HCT116 (cell line): Measurements from ENCODE around the gene FBLN7. TPM values are rescaled to one million over a fixed set of nuclear protein-coding genes. Genes with fewer than 3 reads are reported as not detected.

Source experiments
- ATAC-seq: fragments of 200-7000 bp; cut with Tn5 transposase; 2 replicates; pipeline ENCODE4 v1.9.1; 2020; ENCODE audit warnings: mild to moderate bottlenecking, moderate library complexity
- BruUV-seq: library from RNA; stranded (reverse); fragments of 400-500 nt; replicated peaks from 2 replicates; lab custom pipeline; 2021; lab: Mats Ljungman, UMichigan
- CTCF ChIA-PET: fragments of 300-600 bp; sonication (Branson Sonifier 250); formaldehyde crosslinking; loops from one replicate; lab custom pipeline; 2021; ENCODE audit warnings: antibody characterized with exemption; lab: Charles Lee
- POLR2A ChIA-PET: fragments of 300-600, 350-600 bp; sonication (Branson Sonifier 250); formaldehyde crosslinking; loops from one replicate; lab custom pipeline; 2021; ENCODE audit warnings: antibody characterized with exemption; lab: Charles Lee
- RAD21 ChIA-PET, 2 experiments: fragments of 300-600 bp; sonication (Branson Sonifier 250); formaldehyde crosslinking; loops; one replicate each; lab custom pipeline; 2023; ENCODE audit warnings: low total read pairs in 2 of 2; ENCODE audit not compliant: uncharacterized antibody in 2 of 2, unreplicated experiment in 2 of 2, low non-redundant PET in 1 of 2; lab: Charles Lee
- DNase-seq: peaks from one replicate; pipeline ENCODE4 v3.0.0-alpha.2; 2010; ENCODE audit warnings: low read depth, low spot score
- H2AFZ ChIP-seq: fragments of 200-600 bp; shearing (Covaris generic), sonication (generic); 2 replicates; pipeline ENCODE4 v1.6.1; 2017; ENCODE audit warnings: low read depth, mixed run types, mixed read lengths, antibody characterized with exemption, low read length; ENCODE audit not compliant: poor library complexity, severe bottlenecking
- H3K27ac ChIP-seq: 2 replicates; pipeline ENCODE4 v1.5.1; 2012; ENCODE audit warnings: low read depth, low read length
- H3K27me3 ChIP-seq: fragments of 200-600 bp; sonication (generic); 2 replicates; pipeline ENCODE4 v1.6.1; 2016; ENCODE audit warnings: mixed run types, low read length, mixed read lengths; ENCODE audit not compliant: insufficient read depth
- H3K36me3 ChIP-seq, 2 experiments: fragments of 200-500 bp in 1 of 2; fragments of 200-600 bp in 1 of 2; sonication (Bioruptor generic) in 1 of 2; sonication (generic) in 1 of 2; 2 replicates each; pipeline versions ENCODE4 v1.5.1 to v1.6.1; 2014 to 2016; ENCODE audit warnings: low read length in 2 of 2, inconsistent platforms in 1 of 2, mixed read lengths in 1 of 2, mixed run types in 1 of 2; ENCODE audit not compliant: insufficient read depth in 2 of 2, control insufficient read depth in 1 of 2
- H3K4me1 ChIP-seq, 2 experiments: fragments of 200-600 bp in 1 of 2; sonication (generic) in 1 of 2; 2 replicates each; pipeline versions ENCODE4 v1.5.1 to v1.6.1; 2012 to 2017; ENCODE audit warnings: low read length in 2 of 2, inconsistent platforms in 1 of 2, mild to moderate bottlenecking in 1 of 2, mixed read lengths in 1 of 2, mixed run types in 1 of 2, moderate library complexity in 1 of 2; ENCODE audit not compliant: insufficient read depth in 2 of 2, control insufficient read depth in 1 of 2
- H3K4me2 ChIP-seq: fragments of 200-600 bp; sonication (generic); 2 replicates; pipeline ENCODE4 v1.6.1; 2017; ENCODE audit warnings: mixed run types, low read length, mixed read lengths
- H3K4me3 ChIP-seq, 2 experiments: fragments of 200-600 bp in 1 of 2; sonication (generic) in 1 of 2; replicated peaks in 1 of 2; 2 replicates each; pipeline ENCODE4 v1.5.1; 2011 to 2016; ENCODE audit warnings: low read length in 2 of 2, control low read depth in 1 of 2, low read depth in 1 of 2, mild to moderate bottlenecking in 1 of 2, mixed read lengths in 1 of 2, mixed run types in 1 of 2
- H3K79me2 ChIP-seq: fragments of 200-600 bp; sonication (generic); 2 replicates; pipeline ENCODE4 v1.6.1; 2017; ENCODE audit warnings: mild to moderate bottlenecking, mixed run types, low read length, moderate library complexity, mixed read lengths; ENCODE audit not compliant: insufficient read depth
- H3K9ac ChIP-seq: fragments of 200-600 bp; sonication (generic); 2 replicates; pipeline ENCODE4 v1.6.1; 2016; ENCODE audit warnings: low read length, mixed read lengths
- H3K9me2 ChIP-seq: fragments of 200-600 bp; sonication (generic), shearing (Covaris generic); 2 replicates; pipeline ENCODE4 v1.6.1; 2017; ENCODE audit warnings: mixed run types, mild to moderate bottlenecking, moderate library complexity; ENCODE audit not compliant: insufficient read depth
- H3K9me3 ChIP-seq, 2 experiments: fragments of 200-500 bp in 1 of 2; fragments of 200-600 bp in 1 of 2; sonication (Bioruptor generic) in 1 of 2; sonication (generic) in 1 of 2; 2 replicates each; pipeline ENCODE4 v1.6.1; 2014 to 2017; ENCODE audit warnings: low read length in 2 of 2, mixed read lengths in 2 of 2, inconsistent platforms in 1 of 2, low read depth in 1 of 2, mild to moderate bottlenecking in 1 of 2, mixed run types in 1 of 2, moderate library complexity in 1 of 2; ENCODE audit not compliant: control insufficient read depth in 1 of 2, insufficient read depth in 1 of 2
- H4K20me1 ChIP-seq: fragments of 200-600 bp; sonication (generic), shearing (Covaris generic); 2 replicates; pipeline ENCODE4 v1.6.1; 2017; ENCODE audit warnings: mixed run types, mild to moderate bottlenecking, moderate library complexity; ENCODE audit not compliant: insufficient read depth
- CBX3 ChIP-seq: IDR thresholded peaks from 2 replicates; pipeline ENCODE4 v1.6.1; 2012; ENCODE audit warnings: low read depth
- CEBPB ChIP-seq: IDR thresholded peaks from 2 replicates; pipeline ENCODE4 v1.6.1; 2012; ENCODE audit warnings: low read depth
- CTCF ChIP-seq, 3 experiments: fragments of 200-600 bp in 1 of 3; sonication (generic) in 1 of 3; IDR thresholded peaks in 2 of 3; conservative IDR thresholded peaks in 1 of 3; 2 replicates each; pipeline ENCODE4 v1.5.1; 2012 to 2017; ENCODE audit warnings: low read depth in 2 of 3, low read length in 2 of 3, antibody characterized with exemption in 1 of 3, borderline replicate concordance in 1 of 3, control low read depth in 1 of 3, mild to moderate bottlenecking in 1 of 3, mixed read lengths in 1 of 3, mixed run types in 1 of 3, moderate library complexity in 1 of 3; ENCODE audit not compliant: insufficient read depth in 1 of 3
- EGR1 ChIP-seq: IDR thresholded peaks from 2 replicates; pipeline ENCODE4 v1.6.1; 2012; ENCODE audit warnings: low read depth
- EZH2 ChIP-seq: fragments of 200-600 bp; sonication (generic); IDR thresholded peaks from 2 replicates; pipeline ENCODE4 v1.6.1; 2017; ENCODE audit warnings: antibody characterized with exemption, mixed run types
- EZH2phosphoT487 ChIP-seq: fragments of 200-600 bp; IDR thresholded peaks from 2 replicates; pipeline ENCODE4 v1.6.1; 2018; ENCODE audit warnings: antibody characterized with exemption, borderline replicate concordance
- FOSL1 ChIP-seq: IDR thresholded peaks from 2 replicates; pipeline ENCODE4 v1.6.1; 2012; ENCODE audit warnings: low read depth
- JUND ChIP-seq: IDR thresholded peaks from 2 replicates; pipeline ENCODE4 v1.6.1; 2012
- POLR2A ChIP-seq: IDR thresholded peaks from 2 replicates; pipeline ENCODE4 v1.7.0; 2011; ENCODE audit warnings: borderline replicate concordance; ENCODE audit not compliant: insufficient read depth, insufficient read length; ENCODE audit errors: extremely low read depth
- POLR2AphosphoS5 ChIP-seq: IDR thresholded peaks from 2 replicates; pipeline ENCODE4 v1.6.1; 2011; ENCODE audit warnings: mild to moderate bottlenecking, low read depth, low read length, moderate library complexity
- RAD21 ChIP-seq: IDR thresholded peaks from 2 replicates; pipeline ENCODE4 v1.6.1; 2012; ENCODE audit warnings: low read depth, mild to moderate bottlenecking
- SIN3A ChIP-seq: IDR thresholded peaks from 2 replicates; pipeline ENCODE4 v1.6.1; 2012; ENCODE audit warnings: low read depth
- SP1 ChIP-seq: IDR thresholded peaks from 2 replicates; pipeline ENCODE4 v1.6.1; 2012; ENCODE audit warnings: low read depth
- SRF ChIP-seq: IDR thresholded peaks from 2 replicates; pipeline ENCODE4 v1.6.1; 2012; ENCODE audit warnings: low read depth
- TCF7L2 ChIP-seq: IDR thresholded peaks from 2 replicates; pipeline ENCODE4 v1.7.0; 2011; ENCODE audit warnings: borderline replicate concordance, inconsistent platforms; ENCODE audit not compliant: insufficient read depth, insufficient read length; ENCODE audit errors: extremely low read depth
- YY1 ChIP-seq: IDR thresholded peaks from 2 replicates; pipeline ENCODE4 v1.6.1; 2011; ENCODE audit warnings: low read length, low read depth, moderate library complexity, mild to moderate bottlenecking; ENCODE audit not compliant: insufficient replicate concordance; ENCODE audit errors: extremely low read depth
- ZFX ChIP-seq: fragments of 450-650 bp; IDR thresholded peaks from 2 replicates; pipeline ENCODE4 v1.6.1; 2017
- ZNF274 ChIP-seq: fragments of 200-500 bp; sonication (Bioruptor generic); IDR thresholded peaks from 2 replicates; pipeline ENCODE4 v1.6.1; 2014; ENCODE audit warnings: mild to moderate bottlenecking, low read depth, low read length, inconsistent platforms
- intact Hi-C: fragments of 100-400 bp; cut with micrococcal nuclease; formaldehyde crosslinking; loops from 2 replicates; pipeline ENCODE4 v1.10.0; 2022
- total RNA-seq: library from RNA; stranded (reverse); gene quantifications from one replicate; pipeline ENCODE4 v1.2.1, GENCODE V29; 2021; ENCODE audit not compliant: unreplicated experiment
- TF ChIP-seq, protein P1 (sequence below): IDR thresholded peaks from 2 replicates; pipeline ENCODE4 v1.6.1; 2012

FBLN7 gene
- total RNA-seq, 1 experiment from 2014 or later, result 0.34 TPM

GRCh38 chr2:112181571-112182290, 43.5 kb downstream of the FBLN7 start (continued):
- no peak for TF ChIP-seq CTCF (IDR thresholded peaks at IDR 0.05 in 2 of 3, conservative IDR thresholded peaks at IDR 0.05 in 1 of 3; ENCODE audit: borderline replicate concordance in 1 of 3, insufficient read depth in 1 of 3, low read depth in 2 of 3, low read length in 2 of 3)
- no peak for TF ChIP-seq SIN3A
- TF ChIP-seq YY1, result no peak
- TF ChIP-seq, all 23 proteins: peak for 0

DNA sequence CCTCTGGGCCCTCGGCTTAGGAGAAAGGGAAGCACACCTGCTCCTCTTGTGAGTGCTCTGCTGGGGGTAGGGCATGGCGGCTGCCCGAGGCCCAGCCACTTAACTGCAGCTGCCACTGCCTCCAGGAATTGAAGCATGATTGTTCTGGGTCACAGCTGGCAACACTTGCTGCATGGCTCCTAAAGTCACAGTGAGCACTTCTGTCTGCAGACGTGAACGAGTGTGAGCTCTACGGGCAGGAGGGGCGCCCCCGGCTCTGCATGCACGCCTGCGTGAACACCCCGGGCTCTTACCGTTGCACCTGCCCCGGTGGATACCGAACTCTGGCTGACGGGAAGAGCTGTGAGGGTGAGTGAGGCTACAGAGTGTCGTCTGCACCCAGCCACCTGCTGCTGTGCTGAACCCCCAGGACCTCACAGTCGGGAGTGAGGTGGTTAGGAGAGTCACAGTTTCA, 44.4 kb downstream of the FBLN7 start:
- CTCF ChIA-PET, result no interaction called here
- H3K9me2 ChIP-seq, result no peaks in the 10 kb centered on the region
- intact Hi-C loops, result no loop called here

More for the DNA sequence above, 44.4 kb downstream of the FBLN7 start:
- ChIA-PET POLR2A (no interaction called here), RAD21 (no interaction called here)
- TF ChIP-seq, protein P1, sequence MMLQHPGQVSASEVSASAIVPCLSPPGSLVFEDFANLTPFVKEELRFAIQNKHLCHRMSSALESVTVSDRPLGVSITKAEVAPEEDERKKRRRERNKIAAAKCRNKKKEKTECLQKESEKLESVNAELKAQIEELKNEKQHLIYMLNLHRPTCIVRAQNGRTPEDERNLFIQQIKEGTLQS, result no peak
- TF ChIP-seq SP1 (no peak), EZH2phosphoT487 (no peak), SIN3A (no peak), ZFX (no peak), TCF7L2 (no peak), JUND (no peak), POLR2A (no peak), RAD21 (no peak), EZH2 (no peak), SRF (no peak), CEBPB (no peak), CBX3 (no peak), ZNF274 (no peak), POLR2AphosphoS5 (no peak), FOSL1 (no peak), EGR1 (no peak)
- no peak for DNase-seq
- no peak for ATAC-seq
- Histone ChIP-seq H3K4me2 (no peak overlapping the region), H3K4me1 (peaks cover 0 to 3% of the 10 kb centered on the region in 2 experiments; a peak in 2 of 4 replicates), H3K27me3 (no peaks in the 10 kb centered on the region), H2AFZ (no peak overlapping the region), H3K36me3 (no peaks in the 10 kb centered on the region), H3K27ac (no peak overlapping the region), H4K20me1 (no peaks in the 10 kb centered on the region), H3K9me3 (no peaks in the 10 kb centered on the region), H3K9ac (no peak overlapping the region), H3K79me2 (no peaks in the 10 kb centered on the region), H3K4me3 (no peak overlapping the region)
- no TSS peak for BruUV-seq
